Endothelial cell of umbilical vein (primary cell): Measurements from ENCODE around the gene SERPINE1.

Experiments used
- EZH2 ChIP-seq: IDR thresholded peaks from 2 replicates; pipeline ENCODE4 v1.6.1; 2012; ENCODE audit warnings: borderline replicate concordance, low read depth, mild to moderate bottlenecking, moderate library complexity, low read length, inconsistent platforms; ENCODE audit not compliant: severe bottlenecking
- POLR2AphosphoS5 ChIP-seq: IDR thresholded peaks from 2 replicates; pipeline ENCODE4 v1.6.1; 2012; ENCODE audit warnings: low read depth, mild to moderate bottlenecking, control low read depth, low read length, moderate library complexity; ENCODE audit not compliant: insufficient read depth

DNA sequence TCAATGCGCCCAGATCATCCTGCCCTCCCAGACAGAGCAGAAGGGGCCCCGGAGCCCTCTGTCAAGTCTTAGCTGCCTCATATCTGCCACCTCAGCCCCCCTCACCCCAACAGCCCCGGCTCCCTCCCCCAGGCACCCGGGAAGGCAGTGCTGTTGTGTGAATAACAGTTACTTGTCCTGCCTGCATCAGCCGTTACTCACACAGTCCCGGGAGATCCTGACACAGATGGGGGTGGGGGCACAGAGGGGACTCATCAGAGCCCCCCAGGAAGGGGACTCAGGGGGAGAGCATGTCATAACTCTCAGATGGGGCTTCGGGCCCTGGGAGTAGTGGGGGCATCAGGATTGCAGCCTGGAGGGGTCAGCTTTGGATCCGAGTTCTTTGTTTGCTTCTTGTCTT lies 12.4 kb upstream of the SERPINE1 start:
- TF ChIP-seq EZH2 (no peak), POLR2AphosphoS5 (no peak)
